Measurements from ENCODE around the gene XXYLT1.

XXYLT1 gene

DNA sequence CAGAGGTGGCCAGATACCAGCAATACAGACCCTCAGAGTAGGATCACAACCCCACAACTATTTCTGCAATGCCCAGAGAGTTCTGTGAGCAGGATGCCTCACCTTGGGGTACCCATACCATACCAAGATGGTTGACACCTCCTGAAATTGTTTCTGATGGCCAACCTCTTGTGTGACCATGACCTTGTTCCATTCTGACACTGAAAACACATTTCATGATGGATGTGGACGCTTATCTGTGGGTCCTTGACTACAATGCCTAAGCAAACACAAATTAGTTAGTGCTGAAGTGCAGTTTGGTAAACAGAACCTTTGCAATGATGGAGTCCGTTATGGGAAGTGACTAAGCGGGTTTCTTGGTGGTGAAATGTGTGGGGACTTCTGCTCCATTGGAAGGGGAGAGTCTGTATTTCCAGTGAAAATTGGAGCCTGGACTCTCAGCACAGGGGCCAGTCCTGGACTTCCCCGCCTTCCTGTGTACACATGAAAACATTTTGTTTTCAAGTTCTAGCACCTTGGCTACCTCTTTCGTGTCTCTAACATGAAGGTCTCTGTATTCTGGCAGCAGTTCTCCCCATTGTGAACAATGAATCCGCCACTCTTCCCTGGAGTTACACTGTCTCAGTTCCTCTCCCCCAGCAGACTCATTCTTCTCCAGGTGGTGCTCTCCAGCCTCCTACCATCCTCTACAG is 106.2 kb downstream of the XXYLT1 start:
- no peak for DNase-seq

DNA sequence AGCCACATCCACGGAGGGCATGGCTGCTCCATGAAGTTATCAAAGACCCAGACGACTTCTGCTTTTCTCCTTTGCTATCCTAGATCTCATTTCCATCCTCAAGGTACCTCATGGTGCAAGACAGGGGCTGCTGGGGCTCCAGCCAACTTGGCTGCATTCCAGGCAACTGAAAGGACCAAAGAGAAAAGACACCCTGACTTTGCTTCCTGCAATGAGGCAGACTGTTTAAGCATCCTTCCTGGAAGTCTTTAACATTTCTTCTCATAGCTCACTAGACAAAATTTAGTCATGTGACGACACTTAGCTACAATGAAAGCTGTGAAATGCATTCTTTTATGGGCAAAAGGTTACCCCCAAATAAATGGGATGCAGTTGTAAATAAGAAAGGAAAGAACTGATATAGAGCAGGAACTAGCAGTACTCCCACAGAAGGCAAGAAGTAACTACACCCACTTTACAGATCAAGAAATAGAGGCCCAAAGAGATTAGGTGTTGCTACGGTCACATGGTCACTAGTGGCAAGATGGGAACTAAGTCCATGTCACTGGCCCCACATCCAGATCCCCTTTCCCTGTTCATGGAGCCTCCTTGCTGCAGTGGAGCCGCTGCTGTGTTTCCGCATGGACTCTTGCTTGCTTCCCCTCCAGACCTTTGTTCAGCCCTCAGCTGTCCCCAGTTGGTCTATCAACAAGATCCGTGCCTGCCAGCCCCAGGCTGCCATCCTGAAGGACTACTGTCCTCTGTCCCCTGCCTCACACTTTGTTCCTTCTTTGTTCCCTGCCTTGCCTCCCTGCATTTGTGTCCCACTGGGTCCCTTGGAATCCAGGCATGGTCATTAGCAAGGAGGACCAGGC is 107.0 kb downstream of the XXYLT1 start:
- DNase-seq = no peak

DNA sequence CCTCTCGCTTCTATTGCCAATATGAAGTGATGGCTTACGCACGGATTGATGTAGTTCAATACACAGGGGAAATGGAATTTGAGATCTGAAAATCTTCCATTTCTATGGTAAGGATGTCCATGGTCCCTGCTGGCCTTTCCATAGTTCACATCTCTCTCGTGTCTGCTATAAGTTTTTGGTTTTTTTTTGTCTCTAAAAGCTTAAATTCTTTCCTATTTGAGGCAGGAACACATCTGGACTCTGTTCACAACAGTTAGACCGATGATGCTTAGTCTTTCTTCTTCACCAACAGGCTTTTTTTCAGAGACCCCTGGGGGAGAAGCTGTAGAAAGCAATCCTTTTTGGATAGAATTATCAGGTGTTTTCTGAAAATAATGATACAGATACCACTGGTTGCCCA is 108.1 kb downstream of the XXYLT1 start:
- no peak for DNase-seq

DNA sequence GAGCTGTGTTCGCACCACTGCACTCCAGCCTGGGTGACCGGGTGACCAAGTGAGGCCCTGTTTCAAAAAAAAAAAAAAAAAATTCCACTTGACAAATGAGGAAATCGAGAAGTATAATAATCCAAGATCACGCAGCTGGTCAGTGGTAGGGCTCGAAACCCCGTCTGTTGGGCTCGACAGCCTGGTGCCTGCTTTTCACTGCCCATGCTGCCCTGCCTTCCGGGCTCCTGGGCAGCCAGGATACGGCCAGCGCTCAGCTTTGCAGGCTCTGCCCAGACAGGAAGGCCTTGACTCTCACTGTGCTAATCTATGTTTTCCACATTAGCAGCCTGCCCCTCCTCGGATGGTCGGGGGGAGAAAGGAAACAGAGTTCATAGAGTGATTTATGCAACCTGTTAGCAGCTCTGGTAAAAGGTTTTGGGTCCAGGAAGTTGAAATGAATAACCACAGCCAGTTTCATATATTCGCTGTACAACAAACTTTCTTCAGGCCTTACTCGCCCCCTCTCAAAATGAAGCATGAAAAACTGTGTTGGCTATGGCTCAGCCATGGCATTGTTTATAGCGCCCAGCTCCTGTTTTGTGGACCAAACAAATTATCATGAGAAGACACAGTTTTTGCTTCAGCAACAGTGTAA is 108.8 kb downstream of the XXYLT1 start:
- DNase-seq = peak; percentile 34

DNA sequence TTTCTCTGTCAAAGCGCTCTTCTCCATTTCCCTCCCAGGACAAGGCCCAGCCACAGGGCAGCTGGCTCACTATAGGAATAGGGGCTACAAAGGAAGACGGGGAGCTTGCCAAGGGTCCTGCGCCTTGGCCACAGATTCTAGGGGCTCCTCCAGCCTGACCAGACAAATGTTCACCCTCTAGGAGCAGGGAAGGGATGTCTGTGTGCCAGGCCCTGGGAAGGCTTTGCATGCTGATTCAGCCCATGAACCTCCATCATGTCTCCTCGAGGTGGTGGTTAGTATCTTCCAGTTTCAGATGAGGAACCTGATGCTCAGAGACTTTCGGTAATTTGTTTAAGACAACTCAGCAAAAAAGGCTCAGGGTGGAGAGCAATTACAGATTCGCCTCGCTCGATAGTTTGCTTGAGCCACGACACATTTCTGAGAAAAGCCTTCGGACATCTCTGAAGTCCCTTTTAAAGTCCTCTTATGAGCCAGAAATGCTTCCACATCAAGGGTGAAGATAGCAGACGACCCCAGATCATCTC is 110.0 kb downstream of the XXYLT1 start:
- no peak for DNase-seq

DNA sequence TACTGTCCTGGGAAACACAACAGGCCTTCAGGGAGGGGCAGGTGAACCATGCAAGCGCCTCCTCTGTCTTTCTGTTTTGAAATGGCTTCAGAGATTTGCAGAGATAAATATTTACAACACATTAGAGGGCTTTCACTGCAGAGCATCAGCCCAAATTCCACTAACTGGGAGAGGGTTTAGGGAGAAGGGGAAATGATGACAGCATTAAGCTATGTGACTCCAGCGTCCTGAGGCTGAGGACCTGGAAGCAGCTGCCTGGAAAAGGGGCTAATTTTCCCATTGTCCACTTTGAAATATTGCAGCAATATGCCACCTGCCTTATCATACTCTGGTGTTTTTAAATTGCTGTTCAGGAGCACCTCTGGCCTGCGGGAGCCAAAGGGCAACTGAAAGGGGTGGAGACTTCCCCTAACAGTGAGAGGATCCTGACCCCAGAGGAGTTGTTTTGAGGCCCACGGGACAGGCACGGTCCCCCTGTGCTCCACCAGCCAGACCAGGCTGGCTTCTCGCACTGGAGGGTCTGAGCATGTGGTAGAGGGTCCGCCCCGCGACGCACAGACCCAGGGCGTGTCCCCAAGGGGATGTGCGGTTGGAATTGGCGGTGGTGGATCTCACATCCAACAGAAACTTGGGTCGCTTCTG is 110.6 kb downstream of the XXYLT1 start:
- no peak for DNase-seq

DNA sequence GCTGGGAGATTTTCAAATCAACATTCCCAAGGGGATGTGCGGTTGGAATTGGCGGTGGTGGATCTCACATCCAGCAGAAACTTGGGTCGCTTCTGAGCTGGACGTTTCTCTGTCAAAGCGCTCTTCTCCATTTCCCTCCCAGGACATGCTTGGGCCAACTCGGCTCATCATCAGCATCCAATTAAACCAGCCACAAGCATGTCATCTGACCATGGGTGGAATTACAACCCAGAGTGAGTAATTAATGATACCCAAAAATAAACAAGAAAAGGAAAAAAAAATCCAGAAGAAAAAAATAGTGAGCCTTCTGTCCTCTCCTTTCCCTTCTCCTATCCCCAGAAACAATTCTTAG is 111.2 kb downstream of the XXYLT1 start:
- DNase-seq = no peak

DNA sequence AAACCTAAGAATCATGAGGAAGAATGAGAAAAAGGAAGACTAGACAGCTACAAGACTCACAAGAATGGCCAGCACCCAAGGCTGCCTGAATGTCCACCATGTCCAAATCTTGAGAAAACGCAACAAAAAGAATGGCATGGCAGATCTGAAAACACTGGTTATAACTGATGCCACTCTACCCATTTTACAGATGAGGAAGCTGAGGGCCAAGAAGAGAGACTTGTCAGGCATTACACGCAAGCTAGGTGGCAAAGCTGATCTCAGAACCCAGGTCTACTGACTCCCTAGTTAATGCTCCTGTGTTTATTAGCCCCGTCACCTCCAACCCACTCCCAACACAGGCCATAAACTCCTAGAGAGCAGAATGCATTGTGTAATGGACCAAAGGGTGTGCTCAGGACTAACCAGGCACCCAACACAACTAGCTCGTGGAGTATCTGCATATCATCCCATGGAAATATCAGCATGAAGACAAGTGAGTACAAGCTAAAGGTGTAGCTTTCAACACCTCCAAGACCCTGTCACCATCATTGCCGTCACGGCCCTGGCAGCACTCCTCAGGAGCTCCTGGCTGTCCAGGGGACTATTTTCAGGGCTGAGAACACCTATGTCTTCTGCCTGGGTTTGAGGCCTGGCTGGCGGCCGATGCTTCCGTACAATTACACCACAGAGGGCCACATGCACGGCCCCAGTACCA is 111.7 kb downstream of the XXYLT1 start:
- DNase-seq = no peak

DNA sequence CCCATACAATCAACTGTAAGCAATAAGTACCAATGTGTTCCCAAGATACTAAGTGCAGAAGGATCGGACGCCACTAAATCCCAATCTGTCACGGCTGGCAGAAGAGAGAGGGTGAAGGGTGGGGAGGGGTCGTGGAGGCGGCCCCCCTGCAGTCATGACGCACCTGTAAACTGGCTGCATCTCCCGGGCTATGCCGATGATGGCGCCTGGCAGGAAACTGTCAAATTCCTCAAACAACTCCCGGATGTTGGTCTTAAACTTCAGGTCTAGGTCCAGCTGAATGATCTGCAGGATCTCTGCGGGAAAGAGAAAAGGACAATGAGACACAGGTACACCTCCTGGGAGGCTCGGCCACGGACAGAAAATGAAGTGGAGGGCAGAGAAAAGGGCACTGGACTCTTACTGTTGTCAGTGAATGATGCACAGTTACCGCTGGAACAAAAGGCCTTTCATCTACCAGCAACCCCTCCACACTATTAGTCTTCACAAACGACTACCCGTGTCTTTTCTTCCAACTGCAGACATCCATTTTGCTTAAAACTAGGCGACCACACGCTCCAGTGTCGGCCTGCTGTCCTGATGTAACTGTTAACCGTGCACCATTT is 114.6 kb downstream of the XXYLT1 start:
- no peak for DNase-seq

DNA sequence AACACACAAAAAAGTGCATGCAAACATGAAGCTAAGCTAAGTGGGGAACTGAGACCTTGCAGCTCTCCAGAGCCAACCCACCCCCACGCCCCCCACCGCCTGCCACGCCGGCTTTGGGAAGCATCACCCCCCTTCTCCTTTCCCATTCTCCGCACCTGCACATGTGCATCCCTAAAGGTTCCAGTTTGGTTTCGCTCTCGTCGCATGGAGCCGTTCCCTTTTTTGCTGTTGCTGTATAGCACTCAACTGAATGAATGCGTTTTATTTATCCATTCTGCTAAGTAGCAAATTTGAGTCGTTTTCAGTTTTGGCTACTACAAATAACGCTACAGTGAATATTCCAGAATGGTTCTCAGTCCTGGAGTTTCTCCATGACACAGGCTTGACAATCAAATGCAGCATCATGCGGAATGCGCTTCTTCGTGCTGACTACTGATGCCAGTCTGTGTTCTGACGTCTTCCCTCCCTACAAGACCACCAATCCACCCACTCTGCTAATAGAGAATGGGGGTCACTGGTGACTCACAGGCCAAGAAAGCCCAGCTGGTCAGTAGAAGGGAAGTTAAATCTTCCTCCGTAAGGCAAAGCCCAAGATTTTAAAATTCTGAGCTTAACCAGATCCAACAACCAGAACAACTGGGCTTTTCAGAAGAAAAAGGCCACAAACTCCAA is 115.3 kb downstream of the XXYLT1 start:
- DNase-seq = no peak

DNA sequence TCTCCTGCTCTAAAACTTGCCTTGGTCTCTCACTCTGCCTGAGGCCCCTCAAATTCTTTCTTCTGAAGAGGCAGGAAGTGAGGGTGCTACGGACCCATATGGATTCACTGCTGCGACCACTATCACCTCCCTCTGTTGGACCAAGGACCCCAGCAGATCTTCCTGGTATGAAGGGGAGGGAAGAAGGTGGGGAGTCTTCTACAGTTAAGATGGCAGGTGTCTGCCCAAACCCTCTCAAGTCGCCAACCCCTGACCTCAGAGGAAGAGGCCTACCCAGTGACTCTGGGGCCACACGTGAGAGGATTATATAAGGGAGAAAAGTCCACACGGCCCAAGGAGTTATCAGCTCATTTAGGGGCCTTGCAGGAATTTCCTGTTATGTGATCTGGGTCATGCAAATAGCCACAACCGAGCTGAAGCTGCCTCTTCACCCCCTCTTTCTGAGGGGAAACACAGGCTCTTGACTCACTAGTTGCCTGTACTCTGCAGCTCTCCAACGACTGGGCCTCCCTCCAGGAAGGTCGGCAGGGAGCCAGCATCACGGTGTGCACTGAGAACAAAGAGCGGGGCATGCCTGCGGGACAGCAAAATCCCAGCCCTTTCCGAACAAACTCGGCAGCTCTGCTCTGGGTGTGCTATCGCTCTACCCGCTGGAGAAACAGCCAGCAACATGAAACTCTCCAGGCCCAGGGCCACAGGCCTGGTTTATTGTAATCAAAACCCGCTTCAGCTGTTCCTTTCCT is 116.0 kb downstream of the XXYLT1 start:
- no peak for DNase-seq

DNA sequence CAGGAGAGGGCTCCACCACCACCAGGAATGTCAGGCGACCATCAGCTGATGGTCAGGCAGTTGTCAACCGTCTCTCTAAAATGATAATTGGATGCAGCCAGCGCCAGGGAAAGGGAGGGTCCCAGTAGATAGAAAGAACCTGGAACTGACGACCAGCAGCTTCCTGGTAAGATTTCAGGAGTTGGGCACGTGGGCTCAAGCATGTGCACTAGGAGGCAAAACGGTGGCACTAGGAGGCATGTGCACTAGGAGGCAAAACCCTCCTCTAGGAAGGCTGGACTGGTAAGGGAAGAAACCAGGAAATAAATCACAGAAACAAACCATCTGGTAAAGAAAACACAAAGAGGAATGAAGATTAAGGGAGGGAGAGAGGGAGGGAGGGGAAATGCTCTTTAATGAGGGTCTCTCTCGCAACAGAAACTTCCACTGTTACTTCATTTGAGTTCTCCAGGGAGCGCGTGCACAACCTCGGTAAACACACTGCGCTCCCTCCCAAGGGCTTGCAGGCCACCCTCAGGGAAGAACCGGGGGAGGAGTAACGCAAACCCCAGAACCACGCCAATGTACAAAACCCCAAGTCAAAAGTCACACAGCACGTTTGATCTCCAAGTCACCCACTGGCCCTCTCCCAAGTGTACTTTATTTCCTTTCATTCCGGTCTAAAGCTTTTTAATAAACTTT is 116.7 kb downstream of the XXYLT1 start:
- DNase-seq = no peak

DNA sequence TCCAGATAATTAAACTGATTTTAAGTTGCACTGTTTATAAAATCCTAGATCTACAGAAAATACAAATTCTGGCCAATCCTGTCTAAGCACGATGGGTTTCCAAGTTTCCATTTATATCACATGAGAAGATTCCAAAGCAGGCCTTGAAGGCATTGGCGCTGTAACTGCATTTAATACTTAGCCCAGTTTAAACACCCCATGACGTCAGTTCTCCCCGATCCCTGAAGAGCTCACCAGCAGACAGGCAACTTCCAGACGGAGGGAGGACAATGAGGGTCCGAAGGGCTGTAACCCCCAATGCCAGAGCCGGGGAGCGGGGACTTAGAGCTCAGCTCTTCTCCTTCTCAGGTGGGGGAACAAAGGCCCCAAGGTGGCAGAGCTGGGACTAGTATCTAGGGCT is 117.3 kb downstream of the XXYLT1 start:
- no peak for DNase-seq

DNA sequence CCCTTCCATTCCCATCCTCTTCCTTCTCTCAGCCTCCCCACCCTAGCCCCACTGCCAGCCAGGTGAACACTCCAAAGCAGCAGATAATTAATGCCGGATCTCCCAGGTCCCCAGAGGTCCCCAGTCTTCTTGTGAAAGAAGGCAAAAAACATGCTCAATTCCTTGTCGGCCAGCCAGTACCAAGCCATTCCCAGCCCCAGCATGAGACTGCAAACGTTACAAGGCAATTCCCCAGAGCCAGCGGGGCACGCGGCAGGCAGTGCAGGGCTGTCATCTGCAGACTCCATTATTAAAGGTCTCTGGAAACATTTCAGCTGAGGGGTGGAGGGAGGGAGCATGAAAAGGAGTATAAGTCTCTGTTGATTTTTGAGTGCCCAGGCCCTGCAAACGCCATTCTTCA is 117.8 kb downstream of the XXYLT1 start:
- no peak for DNase-seq

DNA sequence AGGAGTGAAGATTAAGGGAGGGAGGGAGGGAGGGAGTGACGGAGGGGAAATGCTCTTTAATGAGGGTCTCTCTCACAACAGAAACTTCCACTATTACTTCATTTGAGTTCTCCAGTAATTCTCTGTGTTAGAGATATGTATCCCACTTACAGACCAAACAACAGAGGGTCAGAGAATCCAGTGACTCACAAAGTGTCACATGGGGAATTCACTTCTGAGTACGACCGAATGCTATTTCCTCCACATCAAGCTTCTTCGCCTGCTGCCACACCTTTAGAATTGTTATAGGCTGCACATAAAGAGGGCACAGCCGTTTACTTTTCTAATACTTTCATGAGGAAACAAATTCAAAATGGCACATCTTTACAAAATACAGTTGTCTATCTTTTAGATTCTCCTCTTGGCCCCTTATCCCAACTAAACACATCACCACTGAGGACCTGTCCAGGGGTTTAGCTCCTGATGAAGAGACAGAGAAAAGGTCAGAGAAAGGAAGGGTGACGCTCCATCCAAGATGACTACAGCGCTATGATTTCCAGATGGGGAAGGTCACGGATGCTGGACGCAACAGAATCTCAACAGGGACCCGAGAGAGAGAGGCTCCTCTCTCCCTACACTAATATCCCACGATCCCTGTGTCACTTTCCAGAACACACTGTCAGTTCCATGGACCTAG is 119.0 kb downstream of the XXYLT1 start:
- DNase-seq = no peak

DNA sequence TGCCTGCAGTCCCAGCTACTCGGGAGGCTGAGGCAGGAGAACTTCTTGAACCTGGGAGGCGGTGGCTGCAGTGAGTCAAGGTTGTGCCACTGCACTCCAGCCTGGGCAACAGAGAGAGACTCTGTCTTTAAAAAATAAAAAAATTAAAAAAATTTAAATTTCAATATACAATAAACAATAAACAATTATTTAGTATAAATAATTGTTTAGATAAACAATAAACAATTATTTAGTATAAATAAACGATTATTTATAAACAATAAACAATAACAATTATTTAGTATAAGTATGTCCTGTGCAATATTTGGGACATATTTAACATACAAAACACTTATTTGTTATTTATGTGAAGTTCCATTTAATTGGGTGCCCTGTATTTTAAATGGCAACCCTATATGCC is 119.6 kb downstream of the XXYLT1 start:
- no peak for DNase-seq

DNA sequence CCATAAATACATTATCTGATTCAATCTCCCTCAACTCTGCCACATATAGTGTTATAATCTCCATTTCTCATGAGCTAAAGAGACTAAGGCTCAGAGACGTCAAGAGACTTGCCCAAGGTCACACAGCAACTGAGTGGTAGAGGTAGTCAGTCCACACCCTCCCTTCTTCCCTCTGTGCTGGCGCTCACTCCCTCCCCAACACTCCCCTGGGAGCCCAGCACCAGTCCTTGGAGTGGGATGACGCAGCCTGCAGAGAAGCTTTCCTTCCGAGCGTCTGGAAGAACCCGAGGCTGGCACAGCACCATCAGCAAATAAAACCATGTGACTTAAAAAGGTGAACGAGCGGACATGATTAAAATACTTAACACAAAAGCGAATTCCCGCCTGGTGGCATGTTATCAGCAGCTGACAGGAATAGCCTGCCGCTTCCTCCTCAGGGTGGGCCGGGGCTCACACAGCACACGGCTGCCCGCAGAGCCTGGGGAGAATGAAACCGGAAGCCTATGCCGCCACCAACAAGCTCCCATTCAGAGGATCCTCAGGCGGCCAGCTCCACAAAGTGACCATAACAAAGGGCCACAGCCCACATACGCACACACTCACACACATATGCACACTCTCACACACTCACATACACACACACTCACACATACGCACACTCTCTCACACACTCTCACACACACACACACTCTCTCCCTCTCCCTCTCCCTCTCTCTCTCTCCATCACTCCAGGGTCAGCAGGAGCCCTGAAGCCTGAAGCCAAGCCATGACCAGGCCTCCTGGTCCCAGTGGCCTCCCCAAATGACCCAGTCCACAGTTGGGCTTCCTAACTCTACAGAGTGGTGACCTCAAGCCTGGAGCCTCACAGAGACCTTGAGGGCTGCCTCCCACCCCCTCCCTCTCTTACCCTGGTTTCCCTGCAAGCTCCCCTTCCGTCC is 120.5 kb downstream of the XXYLT1 start:
- peak; percentile 27 for DNase-seq

DNA sequence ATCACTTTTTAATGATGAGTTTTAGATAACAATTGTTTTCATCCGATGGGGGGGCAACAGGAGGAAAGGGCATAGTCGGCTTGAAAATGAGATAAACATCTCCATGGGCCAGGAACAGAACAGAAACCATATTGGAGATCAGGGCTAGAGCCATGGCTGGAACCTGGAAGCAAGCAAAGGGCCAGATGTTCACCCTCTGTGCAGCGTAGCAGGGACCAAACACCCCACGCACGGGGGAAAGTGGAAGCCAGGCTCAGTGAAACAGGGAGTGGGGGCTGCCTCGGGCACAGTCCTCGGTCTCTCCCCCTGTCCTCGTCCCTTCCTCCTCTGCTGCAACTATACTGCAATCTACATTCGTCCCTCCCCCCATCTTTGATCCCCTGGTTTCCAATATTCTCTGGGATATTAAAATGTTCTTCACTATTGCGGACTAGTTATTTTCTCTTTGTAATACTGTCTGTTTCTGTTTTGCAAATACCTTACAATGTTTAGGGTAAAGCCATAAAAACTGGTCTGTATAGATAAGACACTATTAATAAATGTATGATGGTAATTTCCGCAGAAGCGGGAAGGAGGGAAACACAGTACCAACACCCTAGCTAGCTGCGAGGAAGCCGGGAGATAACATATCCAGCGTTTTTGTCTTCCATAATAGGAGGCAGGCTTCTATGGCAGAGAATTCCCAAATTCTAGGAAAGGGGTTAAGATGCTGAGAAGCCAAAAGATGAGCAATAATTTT is 121.5 kb downstream of the XXYLT1 start:
- DNase-seq = no peak

Data from activated CD4-positive, alpha-beta T cell treated with anti-CD3 and anti-CD28 coated beads, Interleukin-10, Interleukin-2, amounts not matched to agents 100 ng/mL and 50 ng/mL, durations not matched to agents 16 hours and 8 hours (primary cell).